A673 (cell line): ENCODE data around the gene CPZ. TPM values are rescaled to one million over a fixed set of nuclear protein-coding genes. Genes with fewer than 3 reads are reported as not detected.

Experiments used
- BruUV-seq: library from RNA; stranded (reverse); fragments of 400-500 nt; replicated peaks from 2 replicates; lab custom pipeline; 2021; lab: Mats Ljungman, UMichigan
- CTCF ChIA-PET: fragments of 300-600 bp; sonication (Branson Sonifier 250); formaldehyde crosslinking; loops from one replicate; lab custom pipeline; 2022; ENCODE audit warnings: antibody characterized with exemption; lab: Charles Lee
- POLR2A ChIA-PET: fragments of 300-600 bp; sonication (Branson Sonifier 250); formaldehyde crosslinking; loops from one replicate; lab custom pipeline; 2022; ENCODE audit warnings: antibody characterized with exemption; ENCODE audit not compliant: low non-redundant PET; lab: Charles Lee
- DNase-seq: peaks from one replicate; pipeline ENCODE4 v3.0.0-alpha.2; 2015; ENCODE audit warnings: low spot score
- H3K27ac ChIP-seq: fragments of 200-600 bp; sonication (generic); 2 replicates; pipeline ENCODE4 v1.5.1; 2016; ENCODE audit warnings: mixed run types, low read depth, mild to moderate bottlenecking, mixed read lengths, antibody characterized with exemption, low read length; ENCODE audit not compliant: poor library complexity, severe bottlenecking
- H3K27me3 ChIP-seq: fragments of 200-600 bp; sonication (generic); replicated peaks from 2 replicates; pipeline ENCODE4 v1.6.1; 2017; ENCODE audit warnings: mixed run types, low read depth, mild to moderate bottlenecking, mixed read lengths, antibody characterized with exemption, low read length; ENCODE audit not compliant: insufficient read depth, poor library complexity
- H3K36me3 ChIP-seq: fragments of 200-600 bp; sonication (generic); 2 replicates; pipeline ENCODE4 v1.6.1; 2016; ENCODE audit warnings: mixed run types, mild to moderate bottlenecking, mixed read lengths, antibody characterized with exemption, low read length; ENCODE audit not compliant: insufficient read depth, poor library complexity, severe bottlenecking
- H3K4me1 ChIP-seq: fragments of 200-600 bp; sonication (generic); 2 replicates; pipeline ENCODE4 v1.6.1; 2017; ENCODE audit warnings: mixed run types, mild to moderate bottlenecking, mixed read lengths, antibody characterized with exemption, low read length; ENCODE audit not compliant: insufficient read depth, poor library complexity, severe bottlenecking
- H3K4me3 ChIP-seq: fragments of 200-600 bp; sonication (generic); 2 replicates; pipeline ENCODE4 v1.5.1; 2016; ENCODE audit warnings: low read depth, mixed run types, mild to moderate bottlenecking, mixed read lengths, low read length; ENCODE audit not compliant: poor library complexity, severe bottlenecking
- H3K9me3 ChIP-seq: fragments of 200-600 bp; sonication (generic); 2 replicates; pipeline ENCODE4 v1.6.1; 2016; ENCODE audit warnings: mixed run types, low read depth, mild to moderate bottlenecking, mixed read lengths, antibody characterized with exemption, low read length; ENCODE audit not compliant: poor library complexity, severe bottlenecking
- EZH2 ChIP-seq: fragments of 200-600 bp; sonication (generic); IDR thresholded peaks from 2 replicates; pipeline ENCODE4 v1.6.1; 2017; ENCODE audit warnings: borderline replicate concordance, low read depth, mild to moderate bottlenecking, mixed read lengths, antibody characterized with exemption, low read length; ENCODE audit not compliant: poor library complexity, severe bottlenecking
- intact Hi-C: fragments of 100-400 bp; cut with micrococcal nuclease; formaldehyde crosslinking; loops from one replicate; pipeline ENCODE4 v1.10.0; 2022; ENCODE audit not compliant: unreplicated experiment
- total RNA-seq: library from RNA; stranded (reverse); gene quantifications from 2 replicates; pipeline ENCODE4 v1.2.3, GENCODE V29; 2021
- TF ChIP-seq, protein P1 (sequence below): fragments of 300-800, 200-600 bp; sonication (generic); conservative IDR thresholded peaks from 2 replicates; pipeline ENCODE4 v1.5.1; 2017; ENCODE audit warnings: low read depth, mild to moderate bottlenecking, antibody characterized with exemption, low read length, moderate library complexity, mixed read lengths

The CPZ gene
- total RNA-seq, 1 experiment from 2014 or later, result 0.34 TPM

GRCh38 chr4:8591626-8592365, 769 bp upstream of the CPZ start:
- H3K36me3 ChIP-seq, result no peaks in the 10 kb centered on the region
- no peak overlapping the region for H3K4me3 ChIP-seq
- POLR2A ChIA-PET, result interaction anchor here (1.1 kb wide), 1 partner anchor 124 kb away, joined by 3 read pairs; no protein-coding TSS in a partner anchor
- intact Hi-C loops, result no loop called here
- H3K27me3 ChIP-seq, result peaks cover 61% of the 10 kb centered on the region
- no peaks in the 10 kb centered on the region for H3K4me1 ChIP-seq
- no peaks in the 10 kb centered on the region for H3K9me3 ChIP-seq
- H3K27ac ChIP-seq, result no peak overlapping the region
- CTCF ChIA-PET, result no interaction called here
- DNase-seq, result no peak
- no TSS peak for BruUV-seq
- TF ChIP-seq EZH2, result no peak
- TF ChIP-seq, protein P1, sequence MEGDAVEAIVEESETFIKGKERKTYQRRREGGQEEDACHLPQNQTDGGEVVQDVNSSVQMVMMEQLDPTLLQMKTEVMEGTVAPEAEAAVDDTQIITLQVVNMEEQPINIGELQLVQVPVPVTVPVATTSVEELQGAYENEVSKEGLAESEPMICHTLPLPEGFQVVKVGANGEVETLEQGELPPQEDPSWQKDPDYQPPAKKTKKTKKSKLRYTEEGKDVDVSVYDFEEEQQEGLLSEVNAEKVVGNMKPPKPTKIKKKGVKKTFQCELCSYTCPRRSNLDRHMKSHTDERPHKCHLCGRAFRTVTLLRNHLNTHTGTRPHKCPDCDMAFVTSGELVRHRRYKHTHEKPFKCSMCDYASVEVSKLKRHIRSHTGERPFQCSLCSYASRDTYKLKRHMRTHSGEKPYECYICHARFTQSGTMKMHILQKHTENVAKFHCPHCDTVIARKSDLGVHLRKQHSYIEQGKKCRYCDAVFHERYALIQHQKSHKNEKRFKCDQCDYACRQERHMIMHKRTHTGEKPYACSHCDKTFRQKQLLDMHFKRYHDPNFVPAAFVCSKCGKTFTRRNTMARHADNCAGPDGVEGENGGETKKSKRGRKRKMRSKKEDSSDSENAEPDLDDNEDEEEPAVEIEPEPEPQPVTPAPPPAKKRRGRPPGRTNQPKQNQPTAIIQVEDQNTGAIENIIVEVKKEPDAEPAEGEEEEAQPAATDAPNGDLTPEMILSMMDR, result no peak

DNA sequence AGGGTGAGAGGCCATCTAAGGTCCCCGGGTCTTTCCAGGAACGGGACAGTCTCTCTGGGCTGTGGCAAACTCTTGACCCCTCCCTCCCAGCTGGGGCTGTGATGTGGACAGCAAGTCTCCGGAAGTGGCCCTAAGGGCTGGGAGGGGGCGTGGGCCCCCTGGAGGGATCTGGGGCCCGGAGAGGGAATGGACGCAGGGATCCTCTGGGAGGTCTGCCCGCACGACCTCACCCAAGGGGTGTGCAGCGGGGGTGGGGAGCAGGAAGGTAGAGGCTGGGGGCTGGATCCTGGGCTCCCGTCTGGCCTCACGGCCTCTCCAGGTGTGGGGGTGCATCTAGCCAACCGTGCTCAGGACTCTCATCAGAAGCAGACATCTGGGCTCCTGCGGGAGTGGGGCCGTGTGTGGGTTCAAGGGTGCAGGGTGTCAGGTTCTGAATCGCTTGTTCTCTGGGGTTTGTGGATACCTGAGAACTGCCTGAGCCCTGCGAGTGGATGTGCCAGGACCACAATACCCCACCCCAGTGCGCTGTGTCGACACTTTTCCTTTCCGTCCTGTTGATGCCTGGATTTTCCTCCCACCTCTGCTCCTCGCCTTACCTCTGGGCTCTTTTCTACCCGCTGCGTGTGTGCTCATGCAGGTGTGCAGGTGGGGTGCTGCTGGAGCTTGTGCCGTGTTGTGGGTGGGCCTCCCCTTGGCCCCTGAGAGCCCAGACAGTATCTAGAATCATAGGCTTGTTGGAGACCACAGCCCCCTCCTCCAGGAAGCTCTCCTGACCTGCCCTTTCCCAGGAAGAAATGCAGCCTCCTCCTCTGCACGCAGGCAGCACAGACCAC, 915 bp downstream of the CPZ start:
- ChIA-PET CTCF (no interaction called here), POLR2A (no interaction called here)
- Histone ChIP-seq H3K4me1 (no peaks in the 10 kb centered on the region), H3K27me3 (peaks cover 53% of the 10 kb centered on the region), H3K4me3 (no peak overlapping the region), H3K9me3 (no peaks in the 10 kb centered on the region), H3K36me3 (no peaks in the 10 kb centered on the region), H3K27ac (no peak overlapping the region)
- BruUV-seq, result no TSS peak
- TF ChIP-seq, protein P1, result no peak
- no peak for TF ChIP-seq EZH2
- intact Hi-C loops, result loop anchor here (1.0 kb wide), 2 partner anchors 125 to 351 kb away; no protein-coding TSS in a partner anchor
- no peak for DNase-seq

GRCh38 chr4:8594097-8595038, 1.8 kb downstream of the CPZ start:
- Histone ChIP-seq H3K36me3 (no peaks in the 10 kb centered on the region), H3K4me3 (no peak overlapping the region), H3K4me1 (no peaks in the 10 kb centered on the region), H3K9me3 (no peaks in the 10 kb centered on the region), H3K27me3 (peaks cover 45% of the 10 kb centered on the region), H3K27ac (no peak overlapping the region)
- BruUV-seq, result no TSS peak
- intact Hi-C loops, result loop anchor here (1.0 kb wide), 2 partner anchors 126 to 352 kb away; no protein-coding TSS in a partner anchor
- TF ChIP-seq, protein P1, result peak; percentile 76
- TF ChIP-seq EZH2, result no peak
- ChIA-PET POLR2A (no interaction called here), CTCF (interaction anchor here (1.0 kb wide), 1 partner anchor 126 kb away, joined by 3 read pairs; no protein-coding TSS in a partner anchor)
- DNase-seq, result peak; percentile 55
